A673 (cell line): ENCODE data around the gene MAML2. TPM values are rescaled to one million over a fixed set of nuclear protein-coding genes. Genes with fewer than 3 reads are reported as not detected.
A peak's percentile ranks its signal among the peaks of the same experiment; 100 is the strongest.

Source experiments
- BruUV-seq: library from RNA; stranded (reverse); fragments of 400-500 nt; replicated peaks from 2 replicates; lab custom pipeline; 2021; lab: Mats Ljungman, UMichigan
- CTCF ChIA-PET: fragments of 300-600 bp; sonication (Branson Sonifier 250); formaldehyde crosslinking; loops from one replicate; lab custom pipeline; 2022; ENCODE audit warnings: antibody characterized with exemption; lab: Charles Lee
- POLR2A ChIA-PET: fragments of 300-600 bp; sonication (Branson Sonifier 250); formaldehyde crosslinking; loops from one replicate; lab custom pipeline; 2022; ENCODE audit warnings: antibody characterized with exemption; ENCODE audit not compliant: low non-redundant PET; lab: Charles Lee
- DNase-seq: peaks from one replicate; pipeline ENCODE4 v3.0.0-alpha.2; 2015; ENCODE audit warnings: low spot score
- H3K27ac ChIP-seq: fragments of 200-600 bp; sonication (generic); 2 replicates; pipeline ENCODE4 v1.5.1; 2016; ENCODE audit warnings: mixed run types, low read depth, mild to moderate bottlenecking, mixed read lengths, antibody characterized with exemption, low read length; ENCODE audit not compliant: poor library complexity, severe bottlenecking
- H3K27me3 ChIP-seq: fragments of 200-600 bp; sonication (generic); replicated peaks from 2 replicates; pipeline ENCODE4 v1.6.1; 2017; ENCODE audit warnings: mixed run types, low read depth, mild to moderate bottlenecking, mixed read lengths, antibody characterized with exemption, low read length; ENCODE audit not compliant: insufficient read depth, poor library complexity
- H3K36me3 ChIP-seq: fragments of 200-600 bp; sonication (generic); 2 replicates; pipeline ENCODE4 v1.6.1; 2016; ENCODE audit warnings: mixed run types, mild to moderate bottlenecking, mixed read lengths, antibody characterized with exemption, low read length; ENCODE audit not compliant: insufficient read depth, poor library complexity, severe bottlenecking
- H3K4me1 ChIP-seq: fragments of 200-600 bp; sonication (generic); 2 replicates; pipeline ENCODE4 v1.6.1; 2017; ENCODE audit warnings: mixed run types, mild to moderate bottlenecking, mixed read lengths, antibody characterized with exemption, low read length; ENCODE audit not compliant: insufficient read depth, poor library complexity, severe bottlenecking
- H3K4me3 ChIP-seq: fragments of 200-600 bp; sonication (generic); 2 replicates; pipeline ENCODE4 v1.5.1; 2016; ENCODE audit warnings: low read depth, mixed run types, mild to moderate bottlenecking, mixed read lengths, low read length; ENCODE audit not compliant: poor library complexity, severe bottlenecking
- H3K9me3 ChIP-seq: fragments of 200-600 bp; sonication (generic); 2 replicates; pipeline ENCODE4 v1.6.1; 2016; ENCODE audit warnings: mixed run types, low read depth, mild to moderate bottlenecking, mixed read lengths, antibody characterized with exemption, low read length; ENCODE audit not compliant: poor library complexity, severe bottlenecking
- EZH2 ChIP-seq: fragments of 200-600 bp; sonication (generic); IDR thresholded peaks from 2 replicates; pipeline ENCODE4 v1.6.1; 2017; ENCODE audit warnings: borderline replicate concordance, low read depth, mild to moderate bottlenecking, mixed read lengths, antibody characterized with exemption, low read length; ENCODE audit not compliant: poor library complexity, severe bottlenecking
- intact Hi-C: fragments of 100-400 bp; cut with micrococcal nuclease; formaldehyde crosslinking; loops from one replicate; pipeline ENCODE4 v1.10.0; 2022; ENCODE audit not compliant: unreplicated experiment
- total RNA-seq: library from RNA; stranded (reverse); gene quantifications from 2 replicates; pipeline ENCODE4 v1.2.3, GENCODE V29; 2021
- TF ChIP-seq, protein P1 (sequence below): fragments of 300-800, 200-600 bp; sonication (generic); conservative IDR thresholded peaks from 2 replicates; pipeline ENCODE4 v1.5.1; 2017; ENCODE audit warnings: low read depth, mild to moderate bottlenecking, antibody characterized with exemption, low read length, moderate library complexity, mixed read lengths

MAML2 gene
- total RNA-seq, 1 experiment from 2014 or later = 6.4 TPM

- intact Hi-C loops = no loop called here
- Histone ChIP-seq H3K4me3 (no peak overlapping the region), H3K4me1 (peaks cover 63% of the 10 kb centered on the region), H3K9me3 (no peaks in the 10 kb centered on the region), H3K27ac (no peak overlapping the region), H3K27me3 (no peaks in the 10 kb centered on the region), H3K36me3 (no peaks in the 10 kb centered on the region)
- CTCF ChIA-PET = no interaction called here
- BruUV-seq = no TSS peak
- no peak for TF ChIP-seq EZH2
- TF ChIP-seq, protein P1, sequence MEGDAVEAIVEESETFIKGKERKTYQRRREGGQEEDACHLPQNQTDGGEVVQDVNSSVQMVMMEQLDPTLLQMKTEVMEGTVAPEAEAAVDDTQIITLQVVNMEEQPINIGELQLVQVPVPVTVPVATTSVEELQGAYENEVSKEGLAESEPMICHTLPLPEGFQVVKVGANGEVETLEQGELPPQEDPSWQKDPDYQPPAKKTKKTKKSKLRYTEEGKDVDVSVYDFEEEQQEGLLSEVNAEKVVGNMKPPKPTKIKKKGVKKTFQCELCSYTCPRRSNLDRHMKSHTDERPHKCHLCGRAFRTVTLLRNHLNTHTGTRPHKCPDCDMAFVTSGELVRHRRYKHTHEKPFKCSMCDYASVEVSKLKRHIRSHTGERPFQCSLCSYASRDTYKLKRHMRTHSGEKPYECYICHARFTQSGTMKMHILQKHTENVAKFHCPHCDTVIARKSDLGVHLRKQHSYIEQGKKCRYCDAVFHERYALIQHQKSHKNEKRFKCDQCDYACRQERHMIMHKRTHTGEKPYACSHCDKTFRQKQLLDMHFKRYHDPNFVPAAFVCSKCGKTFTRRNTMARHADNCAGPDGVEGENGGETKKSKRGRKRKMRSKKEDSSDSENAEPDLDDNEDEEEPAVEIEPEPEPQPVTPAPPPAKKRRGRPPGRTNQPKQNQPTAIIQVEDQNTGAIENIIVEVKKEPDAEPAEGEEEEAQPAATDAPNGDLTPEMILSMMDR = no peak
- DNase-seq = no peak
- POLR2A ChIA-PET = no interaction called here
Measured at GRCh38 chr11:96260067-96260511, 82.9 kb downstream of the MAML2 start.

DNA sequence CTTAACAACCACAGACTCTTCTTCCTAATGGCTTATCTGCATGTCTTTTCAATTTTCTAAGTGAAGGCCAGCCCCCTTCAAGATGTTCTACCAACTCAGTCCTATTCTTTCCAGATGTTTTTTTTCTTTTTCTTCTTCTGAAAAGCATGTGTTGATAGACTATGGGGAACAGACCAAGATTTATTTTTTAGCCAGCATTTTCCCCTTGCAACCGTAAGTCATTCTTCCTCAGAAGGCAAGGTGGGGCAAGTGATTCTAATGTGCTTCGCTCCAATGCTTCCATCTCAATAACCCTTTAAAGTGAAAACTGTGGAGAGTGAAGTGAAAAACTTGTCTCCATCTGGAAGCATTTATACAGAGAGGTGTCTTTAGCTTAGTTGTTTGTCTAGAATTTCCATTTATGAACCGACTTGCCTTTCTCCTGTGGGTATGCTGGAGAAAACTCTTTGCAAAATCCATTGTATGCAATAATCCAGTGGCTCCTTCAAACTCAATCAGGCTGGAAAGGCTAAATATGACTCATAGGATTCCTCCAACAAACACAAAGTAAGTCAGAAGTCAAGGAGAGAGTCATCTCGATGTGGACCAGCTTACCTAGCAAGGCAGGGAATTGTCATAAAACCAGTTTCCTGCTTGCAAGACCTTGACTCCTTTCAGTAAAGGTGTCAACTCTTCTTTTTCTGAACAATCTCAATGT, 83.7 kb downstream of the MAML2 start:
- Histone ChIP-seq H3K27ac (no peak overlapping the region), H3K4me1 (peaks cover 64% of the 10 kb centered on the region), H3K36me3 (no peaks in the 10 kb centered on the region), H3K9me3 (no peaks in the 10 kb centered on the region), H3K4me3 (no peak overlapping the region), H3K27me3 (no peaks in the 10 kb centered on the region)
- intact Hi-C loops = no loop called here
- no TSS peak for BruUV-seq
- ChIA-PET CTCF (no interaction called here), POLR2A (no interaction called here)
- TF ChIP-seq, protein P1 = no peak
- TF ChIP-seq EZH2 = no peak
- DNase-seq = no peak

- intact Hi-C loops = no loop called here
- no peak for DNase-seq
- POLR2A ChIA-PET = no interaction called here
- Histone ChIP-seq H3K4me3 (no peak overlapping the region), H3K36me3 (no peaks in the 10 kb centered on the region), H3K4me1 (peaks cover 74% of the 10 kb centered on the region), H3K9me3 (no peaks in the 10 kb centered on the region), H3K27ac (peak overlapping the region; percentile 83), H3K27me3 (no peaks in the 10 kb centered on the region)
- CTCF ChIA-PET = no interaction called here
- TF ChIP-seq, protein P1 = no peak
- no peak for TF ChIP-seq EZH2
- no TSS peak for BruUV-seq
Measured at GRCh38 chr11:96257972-96258934, 84.7 kb downstream of the MAML2 start.
